Measurements from ENCODE around the gene ATP13A3. TPM values are rescaled to one million over a fixed set of nuclear protein-coding genes. Genes with fewer than 3 reads are reported as not detected.

The ATP13A3 gene
- total RNA-seq, 1 donor from 2014 or later, result 60.2 TPM

GRCh38 chr3:194364652-194365434 is 122.0 kb downstream of the ATP13A3 start:
- H3K27me3 Mint-ChIP-seq (ENCODE audit: low read depth), result peaks cover 68% of the 10 kb centered on the region
- H3K4me3 Mint-ChIP-seq, result no peak overlapping the region
- peak in 1 of 2 experiments; percentile 46 for DNase-seq (ENCODE audit: low spot score in 2 of 2, unreplicated experiment in 2 of 2)
- peaks cover 23% of the 10 kb centered on the region for H3K4me1 Mint-ChIP-seq
- no peaks in the 10 kb centered on the region for H3K36me3 Mint-ChIP-seq
- no peak for TF ChIP-seq CTCF (IDR thresholded peaks at IDR 0.05; ENCODE audit: unreplicated experiment)
- H3K9me3 Mint-ChIP-seq, result no peaks in the 10 kb centered on the region
- peak overlapping the region; percentile 47 for H3K27ac Mint-ChIP-seq

- Mint-ChIP-seq H3K27ac (no peak overlapping the region), H3K4me1 (peaks cover 23% of the 10 kb centered on the region), H3K9me3 (no peaks in the 10 kb centered on the region), H3K27me3 (ENCODE audit: low read depth) (peaks cover 68% of the 10 kb centered on the region), H3K36me3 (no peaks in the 10 kb centered on the region), H3K4me3 (no peak overlapping the region)
- TF ChIP-seq CTCF (IDR thresholded peaks at IDR 0.05; ENCODE audit: unreplicated experiment), result no peak
- DNase-seq (ENCODE audit: low spot score in 2 of 2, unreplicated experiment in 2 of 2), result no peak
These were observed 122.5 kb downstream of the ATP13A3 start for GRCh38 chr3:194364314-194364651.

GRCh38 chr3:194360568-194360967 is 126.2 kb downstream of the ATP13A3 start:
- Mint-ChIP-seq H3K9me3 (no peaks in the 10 kb centered on the region), H3K36me3 (no peaks in the 10 kb centered on the region), H3K27me3 (ENCODE audit: low read depth) (peaks cover 74% of the 10 kb centered on the region), H3K4me1 (peaks cover 13% of the 10 kb centered on the region), H3K27ac (no peak overlapping the region), H3K4me3 (no peak overlapping the region)
- TF ChIP-seq CTCF (IDR thresholded peaks at IDR 0.05; ENCODE audit: unreplicated experiment), result no peak
- no peak for DNase-seq (ENCODE audit: low spot score in 2 of 2, unreplicated experiment in 2 of 2)

GRCh38 chr3:194357681-194358080 is 129.1 kb downstream of the ATP13A3 start:
- Mint-ChIP-seq H3K4me3 (no peak overlapping the region), H3K36me3 (no peaks in the 10 kb centered on the region), H3K4me1 (no peaks in the 10 kb centered on the region), H3K27me3 (ENCODE audit: low read depth) (peaks cover 64% of the 10 kb centered on the region), H3K9me3 (no peaks in the 10 kb centered on the region), H3K27ac (no peak overlapping the region)
- no peak for TF ChIP-seq CTCF (IDR thresholded peaks at IDR 0.05; ENCODE audit: unreplicated experiment)
- DNase-seq (ENCODE audit: low spot score in 2 of 2, unreplicated experiment in 2 of 2), result no peak

GRCh38 chr3:194355379-194355778 is 131.4 kb downstream of the ATP13A3 start:
- Mint-ChIP-seq H3K4me1 (no peaks in the 10 kb centered on the region), H3K9me3 (no peaks in the 10 kb centered on the region), H3K36me3 (no peaks in the 10 kb centered on the region), H3K27ac (no peak overlapping the region), H3K4me3 (no peak overlapping the region), H3K27me3 (ENCODE audit: low read depth) (peaks cover 44% of the 10 kb centered on the region)
- no peak for DNase-seq (ENCODE audit: low spot score in 2 of 2, unreplicated experiment in 2 of 2)
- TF ChIP-seq CTCF (IDR thresholded peaks at IDR 0.05; ENCODE audit: unreplicated experiment), result no peak
